ENCODE data around the gene DNAAF2. TPM values are rescaled to one million over a fixed set of nuclear protein-coding genes. Genes with fewer than 3 reads are reported as not detected.

The DNAAF2 gene, protein sequence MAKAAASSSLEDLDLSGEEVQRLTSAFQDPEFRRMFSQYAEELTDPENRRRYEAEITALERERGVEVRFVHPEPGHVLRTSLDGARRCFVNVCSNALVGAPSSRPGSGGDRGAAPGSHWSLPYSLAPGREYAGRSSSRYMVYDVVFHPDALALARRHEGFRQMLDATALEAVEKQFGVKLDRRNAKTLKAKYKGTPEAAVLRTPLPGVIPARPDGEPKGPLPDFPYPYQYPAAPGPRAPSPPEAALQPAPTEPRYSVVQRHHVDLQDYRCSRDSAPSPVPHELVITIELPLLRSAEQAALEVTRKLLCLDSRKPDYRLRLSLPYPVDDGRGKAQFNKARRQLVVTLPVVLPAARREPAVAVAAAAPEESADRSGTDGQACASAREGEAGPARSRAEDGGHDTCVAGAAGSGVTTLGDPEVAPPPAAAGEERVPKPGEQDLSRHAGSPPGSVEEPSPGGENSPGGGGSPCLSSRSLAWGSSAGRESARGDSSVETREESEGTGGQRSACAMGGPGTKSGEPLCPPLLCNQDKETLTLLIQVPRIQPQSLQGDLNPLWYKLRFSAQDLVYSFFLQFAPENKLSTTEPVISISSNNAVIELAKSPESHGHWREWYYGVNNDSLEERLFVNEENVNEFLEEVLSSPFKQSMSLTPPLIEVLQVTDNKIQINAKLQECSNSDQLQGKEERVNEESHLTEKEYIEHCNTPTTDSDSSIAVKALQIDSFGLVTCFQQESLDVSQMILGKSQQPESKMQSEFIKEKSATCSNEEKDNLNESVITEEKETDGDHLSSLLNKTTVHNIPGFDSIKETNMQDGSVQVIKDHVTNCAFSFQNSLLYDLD
- total RNA-seq (2014; rRNA removed), result 11.2 and 16.0 TPM in 2 replicates
- 2.8 TPM for polyA plus RNA-seq (2012)

GRCh38 chr14:49634547-49635334, at the start of gene DNAAF2:
TSS of gene DNAAF2 (minus strand) at chr14:49635244. CDS start at chr14:49635149, 95 bp downstream.
- DNase-seq (ENCODE audit: low read depth), result peak; percentile 73

DNA sequence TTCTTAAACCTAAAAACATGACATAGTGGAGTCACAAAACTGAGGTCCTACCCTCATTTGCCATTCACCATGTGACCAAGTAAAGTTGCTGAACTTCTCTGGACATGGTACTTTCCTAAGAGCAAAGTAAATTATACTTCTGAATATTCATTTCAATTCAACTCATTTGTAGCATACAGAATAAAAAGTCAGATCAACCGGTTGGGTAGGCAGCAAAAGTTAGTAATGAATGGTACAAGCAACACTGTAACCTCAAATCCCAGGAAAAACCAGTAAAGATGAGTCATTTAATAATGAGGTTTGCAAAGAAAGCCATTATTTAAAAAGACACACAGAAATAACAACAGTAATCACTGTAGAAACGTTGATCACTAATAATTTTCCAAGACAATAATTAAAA, 44.2 kb upstream of the DNAAF2 start:
- DNase-seq (ENCODE audit: low read depth), result peak; percentile 46

DNA sequence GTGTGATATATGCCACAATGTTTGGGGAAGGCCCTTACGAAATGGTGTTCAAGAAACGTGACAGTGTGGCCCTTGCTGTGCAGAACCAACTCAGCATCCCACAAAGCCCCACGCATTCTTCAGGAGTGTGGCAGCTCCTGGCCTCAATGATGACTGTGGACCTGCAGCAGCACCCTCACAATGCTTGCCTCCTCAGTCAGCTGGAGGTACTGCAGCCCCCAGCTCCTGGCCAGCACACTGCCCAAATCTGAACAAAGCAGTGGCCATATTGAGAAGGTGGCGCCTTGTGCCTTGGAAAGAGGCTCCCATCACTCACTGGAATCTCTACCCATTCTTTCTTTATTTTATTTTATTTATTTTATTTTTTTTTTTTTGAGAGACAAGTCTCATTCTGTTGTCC, 42.6 kb upstream of the DNAAF2 start:
- no peak for DNase-seq (ENCODE audit: low read depth)

GRCh38 chr14:49673586-49673985, 38.5 kb upstream of the DNAAF2 start:
- no peak for DNase-seq (ENCODE audit: low read depth)

DNA sequence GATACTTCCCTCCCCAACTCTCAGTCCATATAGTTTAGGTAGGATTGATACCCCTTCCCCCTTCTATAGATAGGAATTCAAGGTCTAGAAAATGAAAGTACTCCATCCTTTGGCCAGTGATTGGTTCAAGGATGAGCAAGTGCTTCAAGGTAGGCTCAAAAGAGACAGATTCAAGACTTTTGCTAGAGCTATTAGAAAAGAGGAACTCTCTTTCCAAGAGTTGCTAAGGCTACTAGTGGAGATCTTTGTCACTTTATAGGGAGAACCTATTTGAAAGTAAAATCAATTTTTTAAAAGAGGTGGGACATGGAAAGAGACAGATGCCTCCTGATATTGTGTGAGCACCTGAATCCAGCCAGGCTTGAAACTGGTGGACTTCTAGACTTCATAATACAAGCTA, 35.4 kb upstream of the DNAAF2 start:
- DNase-seq (ENCODE audit: low read depth), result no peak

DNA sequence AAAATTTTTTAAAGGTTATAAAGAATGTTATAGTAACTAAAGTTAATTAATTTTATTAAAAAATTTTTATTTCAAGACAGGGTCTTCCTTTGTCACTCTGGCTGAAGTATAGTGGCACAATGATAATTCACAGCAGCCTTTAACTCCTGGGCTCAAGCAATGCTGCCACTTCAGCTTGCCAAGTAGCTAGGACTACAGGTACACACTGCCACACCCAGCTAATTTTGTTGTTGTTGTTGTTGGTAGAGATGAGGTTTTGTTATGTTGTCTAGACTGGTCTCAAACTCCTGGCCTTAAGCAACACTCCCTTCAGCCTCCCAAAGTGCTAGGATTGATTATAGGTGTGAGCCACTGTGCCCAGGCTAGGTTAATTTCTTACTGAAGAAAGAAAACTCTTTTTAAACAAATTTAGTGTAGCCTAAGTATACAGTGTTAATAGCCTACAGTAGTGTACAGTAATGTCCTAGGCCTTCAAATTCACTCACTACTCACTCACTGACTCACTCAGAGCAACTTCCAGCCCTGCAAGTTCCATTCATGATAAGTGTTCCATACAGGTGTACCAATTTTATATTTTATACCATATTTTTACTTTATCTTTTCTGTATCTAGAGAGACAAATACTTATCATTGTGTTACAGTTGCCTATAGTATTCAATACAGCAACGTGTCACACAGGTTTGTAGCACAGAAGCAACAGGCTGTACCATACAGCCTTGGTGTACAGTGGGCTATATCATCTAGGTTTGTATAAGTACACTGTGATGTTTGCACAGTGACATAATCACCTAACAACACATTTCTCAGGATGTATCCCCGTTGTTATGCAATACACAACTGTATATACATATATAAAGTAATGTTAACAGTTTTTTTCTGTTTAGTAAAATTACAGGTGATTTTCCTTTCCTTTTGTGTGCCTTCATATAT, 24.7 kb upstream of the DNAAF2 start:
- no peak for DNase-seq (ENCODE audit: low read depth)

DNA sequence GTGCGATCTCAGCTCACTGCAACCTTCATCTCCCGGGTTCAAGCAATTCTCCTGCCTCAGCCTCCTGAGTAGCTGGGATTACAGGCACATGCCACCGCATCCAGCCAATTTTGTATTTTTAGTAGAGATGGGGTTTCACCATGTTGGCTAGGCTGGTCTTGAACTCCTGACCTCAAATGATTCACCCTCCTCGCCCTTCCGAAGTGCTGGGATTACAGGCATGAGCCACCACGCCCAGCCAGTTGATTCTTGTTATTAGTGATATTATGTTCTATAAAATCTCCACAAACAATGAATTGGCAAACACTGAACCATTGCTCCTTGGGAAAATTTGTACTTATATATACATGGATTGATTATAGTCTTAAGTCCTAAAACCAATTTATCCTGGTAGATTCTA, 22.5 kb upstream of the DNAAF2 start:
- peak; percentile 59 for DNase-seq (ENCODE audit: low read depth)

DNA sequence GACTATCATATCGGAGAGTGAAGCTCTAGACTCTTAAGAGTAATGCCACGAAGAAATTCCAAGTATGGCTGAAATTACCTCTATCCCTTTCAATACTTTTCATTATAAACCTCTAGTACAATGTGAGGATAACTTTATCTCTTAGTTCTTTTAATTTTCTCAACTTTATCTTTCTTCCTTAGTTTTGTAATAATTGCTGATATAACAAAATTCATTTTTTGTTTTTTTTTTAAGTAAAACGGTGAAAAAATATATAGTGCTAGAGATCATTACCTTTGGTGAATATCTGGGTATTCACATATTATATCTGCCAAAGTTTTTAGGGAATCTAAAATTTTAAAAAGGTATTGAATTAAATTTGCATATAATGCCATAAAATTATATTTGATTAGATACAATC, 19.5 kb upstream of the DNAAF2 start:
- DNase-seq (ENCODE audit: low read depth), result no peak

- DNase-seq (ENCODE audit: low read depth), result no peak
Observed at GRCh38 chr14:49653508-49653907, 18.5 kb upstream of the DNAAF2 start.

GRCh38 chr14:49642163-49642562, 7.1 kb upstream of the DNAAF2 start:
- DNase-seq (ENCODE audit: low read depth), result no peak

- peak; percentile 44 for DNase-seq (ENCODE audit: low read depth)
Observed at GRCh38 chr14:49641697-49642129, 6.7 kb upstream of the DNAAF2 start.

DNA sequence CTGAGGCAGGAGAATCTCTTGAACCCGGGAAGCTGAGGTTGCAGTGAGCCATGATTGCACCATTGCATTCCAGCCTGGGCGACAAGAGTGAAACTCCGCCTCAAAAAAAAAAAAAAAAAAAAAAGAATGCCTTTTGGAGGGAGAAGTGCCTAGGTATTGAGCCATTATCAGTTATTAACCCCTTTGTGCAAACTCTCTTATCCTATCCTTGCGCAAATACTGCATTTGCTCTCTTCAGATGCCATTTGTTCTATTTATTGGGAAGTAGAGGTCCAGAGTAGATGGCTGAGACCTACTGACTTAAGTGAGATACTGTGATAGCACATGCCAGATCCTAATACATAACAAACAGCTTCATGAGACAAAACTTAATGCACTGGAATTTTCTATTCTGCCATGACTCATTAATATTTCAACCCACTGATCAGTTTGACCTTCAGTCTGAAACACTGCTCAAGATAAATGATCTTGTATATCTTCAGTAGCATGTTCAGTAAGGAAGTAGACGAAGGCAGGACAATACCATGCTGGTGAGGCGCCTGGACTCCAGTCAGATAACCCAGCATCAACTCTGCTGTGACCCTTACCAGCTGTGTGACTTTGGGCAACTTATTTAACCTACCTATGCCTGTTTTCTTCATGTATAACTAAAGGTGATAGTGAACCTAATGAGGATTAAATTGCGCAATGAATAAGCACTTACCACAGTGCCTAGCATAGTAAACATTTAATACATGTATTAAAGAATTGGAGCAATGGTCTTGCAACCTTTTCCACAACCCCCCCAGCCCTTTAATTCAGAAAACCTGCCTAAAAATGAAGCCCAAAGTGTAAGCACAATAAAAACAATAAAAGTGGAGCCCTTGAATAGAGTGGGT, 5.7 kb upstream of the DNAAF2 start:
- no peak for DNase-seq (ENCODE audit: low read depth)

- DNase-seq (ENCODE audit: low read depth), result no peak
Observed at GRCh38 chr14:49637534-49638078, 2.6 kb upstream of the DNAAF2 start.

GRCh38 chr14:49636866-49637265, 1.8 kb upstream of the DNAAF2 start:
- no peak for DNase-seq (ENCODE audit: low read depth)

DNA sequence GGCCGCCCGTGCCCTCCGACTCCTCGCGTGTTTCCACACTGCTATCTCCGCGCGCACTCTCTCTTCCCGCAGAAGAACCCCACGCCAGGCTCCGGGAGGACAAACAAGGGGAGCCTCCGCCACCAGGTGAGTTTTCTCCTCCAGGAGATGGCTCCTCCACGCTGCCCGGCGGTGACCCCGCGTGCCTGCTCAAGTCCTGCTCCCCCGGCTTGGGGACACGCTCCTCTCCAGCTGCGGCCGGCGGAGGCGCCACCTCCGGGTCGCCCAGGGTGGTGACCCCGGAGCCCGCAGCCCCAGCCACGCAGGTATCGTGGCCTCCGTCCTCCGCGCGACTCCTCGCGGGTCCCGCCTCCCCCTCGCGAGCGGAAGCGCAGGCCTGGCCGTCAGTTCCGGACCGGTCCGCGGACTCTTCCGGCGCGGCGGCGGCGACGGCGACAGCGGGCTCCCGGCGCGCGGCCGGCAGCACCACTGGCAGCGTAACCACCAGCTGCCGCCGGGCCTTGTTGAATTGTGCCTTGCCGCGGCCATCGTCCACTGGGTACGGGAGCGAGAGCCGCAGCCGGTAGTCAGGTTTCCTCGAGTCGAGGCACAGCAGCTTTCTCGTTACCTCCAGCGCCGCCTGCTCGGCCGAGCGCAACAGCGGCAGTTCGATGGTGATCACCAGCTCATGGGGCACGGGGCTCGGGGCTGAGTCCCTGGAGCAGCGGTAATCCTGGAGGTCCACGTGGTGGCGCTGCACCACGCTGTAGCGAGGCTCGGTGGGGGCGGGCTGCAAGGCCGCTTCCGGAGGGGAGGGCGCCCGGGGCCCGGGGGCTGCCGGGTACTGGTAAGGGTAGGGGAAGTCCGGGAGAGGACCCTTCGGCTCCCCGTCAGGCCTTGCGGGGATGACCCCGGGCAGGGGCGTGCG, 1.2 kb downstream of the DNAAF2 start:
- DNase-seq (ENCODE audit: low read depth), result peak; percentile 93

GRCh38 chr14:49623941-49624839, 10.9 kb downstream of the DNAAF2 start:
- no peak for DNase-seq (ENCODE audit: low read depth)

- no peak for DNase-seq (ENCODE audit: low read depth)
Observed at GRCh38 chr14:49623387-49623786, 11.7 kb downstream of the DNAAF2 start.

All from LHCN-M2 (cell line).